ENCODE measurements around the gene KCNIP4.

GRCh38 chr4:21652508-21653231, 295.9 kb downstream of the KCNIP4 start:
- TF ChIP-seq, protein P1, sequence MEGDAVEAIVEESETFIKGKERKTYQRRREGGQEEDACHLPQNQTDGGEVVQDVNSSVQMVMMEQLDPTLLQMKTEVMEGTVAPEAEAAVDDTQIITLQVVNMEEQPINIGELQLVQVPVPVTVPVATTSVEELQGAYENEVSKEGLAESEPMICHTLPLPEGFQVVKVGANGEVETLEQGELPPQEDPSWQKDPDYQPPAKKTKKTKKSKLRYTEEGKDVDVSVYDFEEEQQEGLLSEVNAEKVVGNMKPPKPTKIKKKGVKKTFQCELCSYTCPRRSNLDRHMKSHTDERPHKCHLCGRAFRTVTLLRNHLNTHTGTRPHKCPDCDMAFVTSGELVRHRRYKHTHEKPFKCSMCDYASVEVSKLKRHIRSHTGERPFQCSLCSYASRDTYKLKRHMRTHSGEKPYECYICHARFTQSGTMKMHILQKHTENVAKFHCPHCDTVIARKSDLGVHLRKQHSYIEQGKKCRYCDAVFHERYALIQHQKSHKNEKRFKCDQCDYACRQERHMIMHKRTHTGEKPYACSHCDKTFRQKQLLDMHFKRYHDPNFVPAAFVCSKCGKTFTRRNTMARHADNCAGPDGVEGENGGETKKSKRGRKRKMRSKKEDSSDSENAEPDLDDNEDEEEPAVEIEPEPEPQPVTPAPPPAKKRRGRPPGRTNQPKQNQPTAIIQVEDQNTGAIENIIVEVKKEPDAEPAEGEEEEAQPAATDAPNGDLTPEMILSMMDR (IDR thresholded peaks at IDR 0.05): no peak
- TF ChIP-seq POLR2A (IDR thresholded peaks at IDR 0.05): no peak
- TF ChIP-seq EP300 (IDR thresholded peaks at IDR 0.05): no peak

Measured in tibial nerve (tissue), 4 donors.